Activated CD4-positive, alpha-beta memory T cell treated with anti-CD3 and anti-CD28 coated beads for 36 hours (primary cell): ENCODE data around the gene SACM1L. TPM values are rescaled to one million over a fixed set of nuclear protein-coding genes. Genes with fewer than 3 reads are reported as not detected.

Experiments used
- CTCF ChIA-PET: fragments of 350-600 bp; sonication (Branson Sonifier 250); formaldehyde crosslinking; loops from one replicate; lab custom pipeline; 2021; ENCODE audit warnings: antibody characterized with exemption, inconsistent platforms; lab: Charles Lee
- POLR2A ChIA-PET: fragments of 350-600 bp; sonication (Branson Sonifier 250); formaldehyde crosslinking; loops from one replicate; lab custom pipeline; 2021; ENCODE audit warnings: antibody characterized with exemption; lab: Charles Lee
- DNase-seq: peaks from one replicate; pipeline ENCODE4 v3.0.0-alpha.2; 2020
- H3K27ac Mint-ChIP-seq: one replicate; pipeline ENCODE4 v1.8.0; 2021; ENCODE audit warnings: mixed read lengths
- H3K27me3 Mint-ChIP-seq: one replicate; pipeline ENCODE4 v1.8.0; 2021; ENCODE audit warnings: mixed read lengths
- H3K36me3 Mint-ChIP-seq: one replicate; pipeline ENCODE4 v1.8.0; 2021; ENCODE audit warnings: mixed read lengths
- H3K4me1 Mint-ChIP-seq: one replicate; pipeline ENCODE4 v1.8.0; 2021; ENCODE audit warnings: low read depth, mixed read lengths
- H3K4me3 Mint-ChIP-seq: one replicate; pipeline ENCODE4 v1.8.0; 2021; ENCODE audit warnings: mild to moderate bottlenecking, mixed read lengths
- H3K9me3 Mint-ChIP-seq: one replicate; pipeline ENCODE4 v1.8.0; 2021; ENCODE audit warnings: mixed read lengths
- intact Hi-C: fragments of 100-400 bp; cut with micrococcal nuclease; formaldehyde crosslinking; loops from one replicate; pipeline ENCODE4 v1.15.1; 2023
- total RNA-seq, 2 experiments: library from RNA; stranded (reverse); gene quantifications; one replicate each; pipeline ENCODE4 v1.2.3, GENCODE V29; 2021

The SACM1L gene
- total RNA-seq, 2 experiments from 2014 or later: 64.3 to 71.2 TPM

DNA sequence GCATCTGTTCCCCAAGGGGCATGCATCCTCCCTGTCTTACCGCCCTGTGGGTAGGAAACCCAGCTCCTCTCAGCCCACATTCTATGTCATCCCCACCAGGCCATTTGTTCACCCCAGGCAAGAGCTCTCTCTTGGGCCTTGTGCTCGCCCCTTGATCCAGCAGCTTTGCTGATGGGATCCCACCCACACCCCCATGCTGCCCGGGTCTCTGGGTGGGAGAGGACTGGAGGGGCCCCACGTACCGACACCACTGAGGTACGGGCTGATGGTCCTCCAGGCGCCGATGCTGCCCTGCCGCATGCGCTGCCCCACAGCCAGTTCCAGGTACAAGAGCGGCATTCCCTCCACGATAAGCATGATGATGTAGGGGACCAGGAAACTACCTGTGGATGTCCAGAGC, 92.6 kb downstream of the SACM1L start:
- H3K36me3 Mint-ChIP-seq: no peaks in the 10 kb centered on the region
- no peaks in the 10 kb centered on the region for H3K27me3 Mint-ChIP-seq
- peaks cover 11% of the 10 kb centered on the region for H3K9me3 Mint-ChIP-seq
- POLR2A ChIA-PET: no interaction called here
- H3K4me3 Mint-ChIP-seq: no peak overlapping the region
- intact Hi-C loops: no loop called here
- H3K27ac Mint-ChIP-seq: no peak overlapping the region
- DNase-seq: no peak
- CTCF ChIA-PET: interaction anchor here (1.2 kb wide), 1 partner anchor 20 kb away, joined by 6 read pairs; no protein-coding TSS in a partner anchor
- H3K4me1 Mint-ChIP-seq: no peaks in the 10 kb centered on the region

DNA sequence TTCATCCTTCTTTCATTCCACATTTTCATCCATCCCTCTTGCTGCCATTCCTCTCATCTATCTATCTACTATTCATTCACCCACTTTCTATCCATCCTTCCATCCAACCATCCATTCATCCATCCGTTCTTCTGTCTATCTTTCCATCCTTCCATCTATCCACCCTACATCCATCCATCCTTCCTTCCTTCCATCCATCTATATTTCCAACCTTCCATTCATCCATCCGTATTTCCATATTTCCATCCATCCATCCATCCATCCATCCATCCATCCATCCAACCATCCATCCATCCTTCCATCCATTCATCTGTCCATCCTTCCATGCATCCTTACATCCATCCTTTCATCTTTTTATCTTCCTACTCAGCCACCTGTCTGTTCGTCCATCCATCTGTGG, 93.2 kb downstream of the SACM1L start:
- Mint-ChIP-seq H3K27ac (no peak overlapping the region), H3K36me3 (no peaks in the 10 kb centered on the region), H3K9me3 (peaks cover 11% of the 10 kb centered on the region), H3K4me3 (no peak overlapping the region), H3K27me3 (no peaks in the 10 kb centered on the region), H3K4me1 (no peaks in the 10 kb centered on the region)
- CTCF ChIA-PET: interaction anchor here (1.2 kb wide), 1 partner anchor 21 kb away, joined by 6 read pairs; no protein-coding TSS in a partner anchor
- DNase-seq: no peak
- POLR2A ChIA-PET: no interaction called here
- intact Hi-C loops: no loop called here

DNA sequence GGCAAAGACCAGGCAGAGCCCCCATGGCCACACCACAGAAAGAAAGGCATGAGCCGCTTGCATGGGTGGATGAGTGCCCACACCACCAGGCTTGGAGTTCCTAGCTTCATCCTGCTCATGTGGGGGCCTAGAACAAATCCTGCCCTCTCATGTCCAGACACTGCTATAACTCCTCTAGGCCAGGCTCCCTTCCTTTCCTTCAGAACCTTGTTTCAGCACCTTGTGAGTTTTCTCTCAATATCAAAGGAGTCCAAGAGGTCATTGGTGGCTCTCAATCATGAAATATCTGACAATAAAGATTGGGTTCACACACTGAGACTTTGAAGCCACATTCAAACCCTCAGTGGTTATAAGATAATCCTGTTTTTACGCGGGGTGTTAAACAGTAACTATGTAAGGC, 94.5 kb downstream of the SACM1L start:
- CTCF ChIA-PET: no interaction called here
- H3K27me3 Mint-ChIP-seq: no peaks in the 10 kb centered on the region
- peaks cover 11% of the 10 kb centered on the region for H3K9me3 Mint-ChIP-seq
- no peak for DNase-seq
- H3K36me3 Mint-ChIP-seq: no peaks in the 10 kb centered on the region
- intact Hi-C loops: no loop called here
- H3K27ac Mint-ChIP-seq: no peak overlapping the region
- H3K4me1 Mint-ChIP-seq: no peaks in the 10 kb centered on the region
- POLR2A ChIA-PET: no interaction called here
- H3K4me3 Mint-ChIP-seq: no peak overlapping the region

DNA sequence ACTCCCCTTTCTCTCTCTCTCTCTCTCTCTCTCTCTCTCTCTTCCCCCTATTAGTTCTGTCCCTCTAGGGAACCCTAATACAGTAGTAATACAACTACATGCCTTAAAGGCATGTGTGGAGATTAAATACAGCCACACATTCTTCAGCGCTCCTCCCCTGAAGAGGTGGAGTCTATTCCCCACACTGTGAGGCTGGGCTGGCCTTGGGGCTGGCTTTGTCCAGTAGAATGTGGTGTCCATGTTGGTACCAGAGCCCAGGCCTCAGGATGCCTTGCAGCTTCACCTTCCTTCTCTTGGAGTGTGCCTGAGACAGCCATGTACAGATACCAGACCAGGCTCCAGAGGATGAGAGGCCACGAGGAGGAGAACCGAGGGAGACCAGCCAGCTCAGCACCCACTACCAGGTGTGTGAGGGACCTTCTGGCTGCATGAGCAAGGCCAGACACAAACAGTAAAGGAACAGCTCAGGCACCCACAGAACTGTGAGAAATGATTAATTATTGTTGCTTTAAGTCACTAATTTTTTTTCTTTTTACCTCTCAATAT, 96.5 kb downstream of the SACM1L start:
- no peak for DNase-seq
- no peaks in the 10 kb centered on the region for H3K4me1 Mint-ChIP-seq
- H3K36me3 Mint-ChIP-seq: peaks cover 3% of the 10 kb centered on the region
- intact Hi-C loops: no loop called here
- POLR2A ChIA-PET: no interaction called here
- H3K27me3 Mint-ChIP-seq: peaks cover 4% of the 10 kb centered on the region
- H3K4me3 Mint-ChIP-seq: no peak overlapping the region
- H3K27ac Mint-ChIP-seq: no peak overlapping the region
- CTCF ChIA-PET: interaction anchor here (0.8 kb wide), 1 partner anchor 144 kb away, joined by 3 read pairs; no protein-coding TSS in a partner anchor
- H3K9me3 Mint-ChIP-seq: peaks cover 25% of the 10 kb centered on the region

DNA sequence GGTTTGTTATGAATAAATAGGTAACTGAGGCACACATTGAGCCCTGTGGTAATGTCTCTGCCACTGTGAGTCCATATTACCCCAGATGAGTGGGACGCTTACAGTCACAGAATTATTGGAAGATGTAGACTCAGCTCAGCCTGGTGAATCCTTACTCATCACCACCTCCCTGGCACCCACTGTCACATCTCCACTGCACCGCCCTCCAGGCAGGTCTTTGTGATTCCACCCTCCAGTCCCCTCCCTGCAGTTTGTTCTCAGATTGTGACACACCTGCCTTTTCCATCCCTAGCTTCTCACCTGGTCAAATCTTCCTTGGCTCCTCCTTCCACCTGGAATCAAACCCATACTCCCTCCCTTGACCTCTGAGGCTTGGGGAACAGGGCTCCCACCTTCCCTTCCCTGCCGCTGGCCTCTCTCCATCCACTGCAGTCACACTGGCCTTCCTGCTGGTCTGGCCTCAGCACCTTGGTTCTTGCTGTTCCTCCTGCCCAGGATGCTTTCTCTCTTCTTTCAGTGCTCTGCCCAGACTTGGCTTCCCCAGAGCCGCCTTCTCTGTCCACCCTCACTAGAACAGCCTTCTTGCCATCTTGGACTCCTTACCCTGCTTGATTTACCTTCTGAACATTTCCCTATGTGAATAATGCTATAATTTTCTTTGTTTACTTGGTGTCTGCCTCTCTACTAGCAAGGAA, 97.8 kb downstream of the SACM1L start:
- no peak for DNase-seq
- CTCF ChIA-PET: no interaction called here
- H3K36me3 Mint-ChIP-seq: peaks cover 3% of the 10 kb centered on the region

DNA sequence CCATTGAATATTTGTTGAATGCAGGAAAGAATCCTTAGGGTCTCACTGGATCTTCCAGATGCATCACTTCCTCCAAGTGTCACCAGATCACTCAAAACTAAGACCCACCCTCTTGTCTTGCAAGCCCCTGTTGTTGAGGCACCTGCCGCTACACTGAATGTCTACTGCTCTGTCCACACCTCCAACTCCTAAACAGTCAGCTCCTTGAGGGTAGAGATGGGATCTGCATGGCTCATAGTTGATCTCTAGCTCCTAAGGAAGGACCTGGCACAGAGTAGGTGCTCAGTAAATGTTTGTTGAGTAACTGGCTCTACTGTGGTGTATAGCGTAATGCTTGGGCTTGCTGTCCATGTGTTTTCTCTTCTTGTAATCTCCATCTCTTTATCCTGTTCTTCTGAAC, 98.4 kb downstream of the SACM1L start:
- Mint-ChIP-seq H3K9me3 (peaks cover 27% of the 10 kb centered on the region), H3K4me1 (no peaks in the 10 kb centered on the region), H3K36me3 (peaks cover 3% of the 10 kb centered on the region), H3K27me3 (peaks cover 7% of the 10 kb centered on the region), H3K27ac (no peak overlapping the region), H3K4me3 (no peak overlapping the region)
- DNase-seq: no peak
- ChIA-PET CTCF (no interaction called here), POLR2A (no interaction called here)
- intact Hi-C loops: no loop called here

More for the DNA sequence above, 97.8 kb downstream of the SACM1L start:
- H3K27me3 Mint-ChIP-seq: peaks cover 7% of the 10 kb centered on the region
- no peaks in the 10 kb centered on the region for H3K4me1 Mint-ChIP-seq
- H3K9me3 Mint-ChIP-seq: peaks cover 27% of the 10 kb centered on the region
- POLR2A ChIA-PET: no interaction called here
- H3K4me3 Mint-ChIP-seq: no peak overlapping the region
- no peak overlapping the region for H3K27ac Mint-ChIP-seq
- intact Hi-C loops: no loop called here

DNA sequence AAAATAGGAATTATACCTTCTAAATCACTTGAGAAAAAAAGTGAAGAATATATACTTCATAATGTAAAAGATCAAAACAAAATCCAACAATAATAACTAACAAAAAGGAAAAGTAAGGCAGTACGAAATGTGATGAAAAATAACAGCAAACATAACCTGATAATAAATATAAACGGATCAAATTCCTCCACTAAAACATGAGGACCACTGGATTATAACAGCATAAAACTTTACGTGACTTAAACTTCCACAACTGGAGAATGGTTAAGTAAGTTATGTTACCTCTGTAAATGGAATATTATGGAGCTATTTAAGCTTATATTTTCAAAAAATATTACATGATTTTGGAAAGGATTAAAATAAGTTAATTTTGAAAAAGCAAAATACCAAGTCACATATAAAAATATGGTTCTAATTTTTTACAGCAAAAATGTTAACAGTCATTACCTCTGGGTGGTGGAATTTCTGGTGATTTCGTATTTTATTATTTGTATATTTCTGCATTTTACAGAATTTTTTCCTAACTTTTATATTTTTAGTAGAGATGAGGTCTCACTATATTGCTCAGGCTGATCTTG, 100.1 kb downstream of the SACM1L start:
- Mint-ChIP-seq H3K27me3 (peaks cover 18% of the 10 kb centered on the region), H3K36me3 (peaks cover 3% of the 10 kb centered on the region), H3K4me3 (no peak overlapping the region), H3K27ac (no peak overlapping the region), H3K4me1 (no peaks in the 10 kb centered on the region), H3K9me3 (peaks cover 24% of the 10 kb centered on the region)
- ChIA-PET CTCF (no interaction called here), POLR2A (no interaction called here)
- no peak for DNase-seq
- intact Hi-C loops: no loop called here

DNA sequence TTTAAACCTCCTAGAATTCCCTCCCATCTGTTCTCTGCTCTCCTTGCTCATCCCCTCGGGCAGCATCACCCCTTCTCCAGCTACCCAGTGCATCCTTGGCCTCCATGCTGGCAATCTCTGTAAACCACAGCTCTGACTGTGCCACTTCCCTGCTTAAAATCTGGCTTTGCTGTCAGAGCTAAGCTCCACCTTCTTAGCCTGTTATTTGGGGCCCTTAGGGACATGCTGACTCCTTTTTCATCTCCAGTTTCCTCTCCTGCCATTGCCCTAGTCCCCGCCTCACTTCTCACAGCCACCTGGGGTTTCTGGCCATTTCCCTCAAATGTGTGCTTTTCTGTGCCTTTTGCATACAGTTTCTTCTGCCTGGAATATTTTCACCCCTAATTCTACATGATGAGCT, 101.4 kb downstream of the SACM1L start:
- ChIA-PET POLR2A (no interaction called here), CTCF (no interaction called here)
- Mint-ChIP-seq H3K4me3 (no peak overlapping the region), H3K4me1 (peaks cover 4% of the 10 kb centered on the region), H3K27ac (no peak overlapping the region), H3K36me3 (peaks cover 3% of the 10 kb centered on the region), H3K9me3 (peaks cover 16% of the 10 kb centered on the region), H3K27me3 (peaks cover 31% of the 10 kb centered on the region)
- DNase-seq: no peak
- intact Hi-C loops: no loop called here

DNA sequence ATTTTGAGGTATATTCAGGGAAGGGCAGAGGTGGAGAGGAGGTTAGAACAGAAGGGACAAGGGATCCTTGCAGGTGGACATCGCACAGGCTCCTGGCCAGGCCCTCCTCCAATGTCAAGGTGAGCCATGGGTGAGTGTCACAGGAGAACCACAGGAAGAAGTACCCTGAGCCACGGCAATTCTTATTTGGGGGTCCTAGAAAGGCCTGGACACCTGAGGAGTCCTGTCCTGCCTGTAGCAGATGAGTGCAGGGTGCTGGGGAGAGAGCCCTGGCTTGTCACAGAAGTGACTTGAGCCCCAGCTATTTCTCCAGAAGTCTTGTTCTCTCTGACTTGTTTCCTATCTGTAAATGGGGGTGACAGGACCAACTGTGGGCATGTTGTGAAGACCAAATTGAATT, 102.8 kb downstream of the SACM1L start:
- Mint-ChIP-seq H3K27me3 (peaks cover 38% of the 10 kb centered on the region), H3K4me3 (no peak overlapping the region), H3K9me3 (peaks cover 16% of the 10 kb centered on the region), H3K36me3 (peaks cover 3% of the 10 kb centered on the region), H3K27ac (no peak overlapping the region), H3K4me1 (peaks cover 6% of the 10 kb centered on the region)
- DNase-seq: no peak
- CTCF ChIA-PET: no interaction called here
- intact Hi-C loops: no loop called here
- POLR2A ChIA-PET: no interaction called here

DNA sequence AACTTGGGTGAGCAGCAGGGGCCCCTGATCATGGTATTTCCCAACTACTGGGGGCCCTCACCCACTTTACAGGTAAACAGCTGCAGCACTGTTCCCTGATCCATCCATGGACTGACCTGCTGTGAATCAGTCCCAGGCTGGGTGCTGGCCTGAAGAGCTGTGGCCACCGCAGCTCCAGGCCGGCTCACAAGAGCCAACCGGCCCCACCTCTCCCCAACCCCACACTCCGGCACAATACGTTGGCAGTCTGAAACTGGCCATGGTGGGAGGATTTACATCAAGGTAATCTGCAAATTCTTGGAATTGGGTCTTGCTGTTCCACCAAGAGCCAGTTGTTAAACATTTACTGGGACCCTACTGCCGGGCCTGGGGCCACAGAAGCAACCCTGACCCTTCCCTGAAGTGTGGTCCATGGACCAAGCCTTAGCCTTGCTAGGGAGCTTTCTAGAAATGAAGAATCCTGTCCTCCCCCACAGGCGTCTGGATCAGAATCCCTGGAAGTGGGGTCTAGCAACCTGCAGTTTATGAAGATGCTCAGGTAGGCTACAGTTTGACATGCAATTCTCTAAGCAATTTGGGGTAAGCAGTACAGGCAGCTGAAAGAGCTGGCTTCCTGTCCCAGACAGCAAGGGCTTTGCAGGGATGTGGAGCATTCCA, 103.4 kb downstream of the SACM1L start:
- POLR2A ChIA-PET: no interaction called here
- Mint-ChIP-seq H3K4me3 (no peak overlapping the region), H3K9me3 (peaks cover 16% of the 10 kb centered on the region), H3K36me3 (peaks cover 3% of the 10 kb centered on the region), H3K27me3 (peaks cover 43% of the 10 kb centered on the region), H3K27ac (no peak overlapping the region), H3K4me1 (peaks cover 6% of the 10 kb centered on the region)
- intact Hi-C loops: no loop called here
- no peak for DNase-seq
- CTCF ChIA-PET: no interaction called here

DNA sequence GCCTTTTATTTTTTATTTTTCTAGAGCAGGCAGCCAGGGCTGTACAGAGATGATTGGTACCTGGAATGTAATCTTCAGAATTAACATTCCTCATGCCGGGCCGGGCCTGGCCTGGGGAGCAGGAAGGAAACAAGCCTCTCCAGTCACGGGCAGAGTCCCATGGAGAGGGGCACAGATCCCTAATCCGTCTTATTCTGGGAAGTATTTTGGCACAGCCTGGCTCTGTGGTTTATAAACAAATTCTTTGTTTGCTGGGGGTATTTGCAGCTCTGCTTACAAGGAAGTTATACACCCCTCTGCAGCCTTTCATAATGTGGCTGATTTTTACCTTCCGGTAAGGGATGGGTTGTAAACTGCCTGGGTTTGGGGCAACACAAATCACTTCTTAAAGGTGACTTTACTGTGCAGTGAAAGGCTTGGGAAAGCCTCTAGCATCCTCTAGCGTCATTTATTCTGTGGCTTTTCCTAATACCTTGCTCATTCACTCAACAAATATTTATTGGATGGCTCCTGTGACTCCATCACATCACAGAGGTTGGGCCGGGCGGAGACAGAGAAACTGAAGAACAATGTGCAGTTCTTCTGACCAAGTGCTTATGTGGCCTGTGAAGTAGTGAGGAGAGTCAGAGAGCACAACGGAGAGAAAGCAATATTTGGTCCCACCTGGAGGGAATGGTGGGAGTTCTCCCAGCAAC, 104.4 kb downstream of the SACM1L start:
- Mint-ChIP-seq H3K36me3 (peaks cover 3% of the 10 kb centered on the region), H3K9me3 (peaks cover 16% of the 10 kb centered on the region), H3K4me1 (peaks cover 6% of the 10 kb centered on the region), H3K4me3 (no peak overlapping the region), H3K27ac (no peak overlapping the region), H3K27me3 (peaks cover 48% of the 10 kb centered on the region)
- ChIA-PET CTCF (no interaction called here), POLR2A (no interaction called here)
- no peak for DNase-seq
- intact Hi-C loops: no loop called here

DNA sequence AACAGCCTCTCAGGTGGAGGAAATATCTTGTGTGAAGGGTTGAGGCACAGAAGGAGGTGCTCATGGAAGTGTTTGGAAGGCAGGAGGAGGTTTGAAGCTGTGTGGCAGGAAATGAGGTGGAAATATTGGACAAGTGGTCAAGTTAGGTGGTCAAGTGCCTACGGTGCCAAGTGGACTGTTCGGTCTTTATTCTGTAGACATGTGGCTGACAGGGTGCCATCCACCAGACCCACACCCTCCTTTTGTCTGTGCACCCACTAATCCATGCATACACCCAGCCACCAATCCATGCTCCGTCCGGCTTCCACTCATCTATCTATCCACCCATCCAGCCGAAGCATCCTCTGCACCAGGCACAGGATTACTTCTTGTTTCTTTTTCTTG, 105.0 kb downstream of the SACM1L start:
- Mint-ChIP-seq H3K27me3 (peaks cover 54% of the 10 kb centered on the region), H3K9me3 (peaks cover 12% of the 10 kb centered on the region), H3K27ac (no peak overlapping the region), H3K4me3 (no peak overlapping the region), H3K36me3 (peaks cover 3% of the 10 kb centered on the region), H3K4me1 (peaks cover 6% of the 10 kb centered on the region)
- intact Hi-C loops: no loop called here
- DNase-seq: no peak
- POLR2A ChIA-PET: no interaction called here
- CTCF ChIA-PET: interaction anchor here (0.8 to 1.4 kb wide), 2 partner anchors 79 to 135 kb away, joined by 3 read pairs; no protein-coding TSS in a partner anchor
